Endometrial microvascular endothelial cells (primary cell): ENCODE results near the gene CSRNP3. TPM values are rescaled to one million over a fixed set of nuclear protein-coding genes. Genes with fewer than 3 reads are reported as not detected.
"Not testable (repeated sequence)": the region's sequence is repeated elsewhere in the genome, so short reads cannot be mapped to it uniquely, and the experiment has no call there.

Experiments used
- in situ Hi-C: cut with HindIII; loops from 2 replicates; pipeline ENCODE4 v1.10.0; 2017; ENCODE audit warnings: low sequenced_read_pairs, low pct_unique_long_range_greater_than_20kb; ENCODE audit errors: inconsistent ontology term
- total RNA-seq: library from RNA; depleted of rRNA; stranded (reverse); fragments of >200 nt; gene quantifications from one replicate; pipeline ENCODE4 v1.2.3, GENCODE V29; 2015; ENCODE audit errors: inconsistent ontology term

Gene CSRNP3
- total RNA-seq, 1 donor from 2014 or later = not detected

- in situ Hi-C loops = no loop called here
Measured at GRCh38 chr2:165648801-165649200, 179.3 kb downstream of the CSRNP3 start.

GRCh38 chr2:165651233-165651632, 181.7 kb downstream of the CSRNP3 start:
- in situ Hi-C loops = no loop called here

- in situ Hi-C loops = no loop called here
Measured at GRCh38 chr2:165655661-165656060, 186.2 kb downstream of the CSRNP3 start.

GRCh38 chr2:165660361-165660760, 190.9 kb downstream of the CSRNP3 start:
- in situ Hi-C loops = no loop called here

- in situ Hi-C loops = no loop called here
Measured at GRCh38 chr2:165662720-165663119, 193.2 kb downstream of the CSRNP3 start.

GRCh38 chr2:165665614-165666013, 196.1 kb downstream of the CSRNP3 start:
- in situ Hi-C loops = no loop called here

- in situ Hi-C loops = not testable (repeated sequence)
Measured at GRCh38 chr2:165666073-165666472, 196.6 kb downstream of the CSRNP3 start.

GRCh38 chr2:165666605-165667004, 197.1 kb downstream of the CSRNP3 start:
- in situ Hi-C loops = no loop called here

GRCh38 chr2:165667375-165667774, 197.9 kb downstream of the CSRNP3 start:
- in situ Hi-C loops = no loop called here

GRCh38 chr2:165674780-165675179, 205.3 kb downstream of the CSRNP3 start:
- in situ Hi-C loops = no loop called here

- in situ Hi-C loops = no loop called here
Measured at GRCh38 chr2:165675551-165675968, 206.1 kb downstream of the CSRNP3 start.

- in situ Hi-C loops = no loop called here
Measured at GRCh38 chr2:165678882-165679281, 209.4 kb downstream of the CSRNP3 start.

- in situ Hi-C loops = no loop called here
Measured at GRCh38 chr2:165679621-165680020, 210.1 kb downstream of the CSRNP3 start.

- in situ Hi-C loops = no loop called here
Measured at GRCh38 chr2:165681841-165682240, 212.3 kb downstream of the CSRNP3 start.

GRCh38 chr2:165682546-165682945, 213.0 kb downstream of the CSRNP3 start:
- in situ Hi-C loops = no loop called here

GRCh38 chr2:165686800-165687199, 217.3 kb downstream of the CSRNP3 start:
- in situ Hi-C loops = no loop called here

GRCh38 chr2:165687426-165688002, 218.0 kb downstream of the CSRNP3 start:
- in situ Hi-C loops = no loop called here

- in situ Hi-C loops = no loop called here
Measured at GRCh38 chr2:165691615-165692014, 222.1 kb downstream of the CSRNP3 start.

GRCh38 chr2:165692906-165693305, 223.4 kb downstream of the CSRNP3 start:
- in situ Hi-C loops = no loop called here

GRCh38 chr2:165693838-165694237, 224.3 kb downstream of the CSRNP3 start:
- in situ Hi-C loops = no loop called here

- in situ Hi-C loops = no loop called here
Measured at GRCh38 chr2:165697748-165698443, 228.4 kb downstream of the CSRNP3 start.
